PFSK-1 (cell line): ENCODE measurements around the gene SERGEF.

Experiments
- FOXP2 ChIP-seq: optimal IDR thresholded peaks from 2 replicates; pipeline ENCODE3; 2011; ENCODE audit warnings: borderline replicate concordance, control low read depth, inconsistent platforms; ENCODE audit not compliant: insufficient read depth; ENCODE audit errors: extremely low read length, extremely low read depth
- POLR2AphosphoS5 ChIP-seq: IDR thresholded peaks from 2 replicates; pipeline ENCODE4 v1.6.1; 2012; ENCODE audit warnings: low read depth, mild to moderate bottlenecking, control low read depth, low read length, moderate library complexity
- REST ChIP-seq, 2 experiments: IDR thresholded peaks; 2 replicates each; pipeline versions ENCODE4 v1.6.1 to v1.8.0; 2011 to 2012; ENCODE audit warnings: low read depth in 2 of 2, low read length in 2 of 2, control low read depth in 1 of 2, inconsistent platforms in 1 of 2, mild to moderate bottlenecking in 1 of 2, moderate library complexity in 1 of 2; ENCODE audit not compliant: insufficient read depth in 1 of 2
- SIN3A ChIP-seq: IDR thresholded peaks from 2 replicates; pipeline ENCODE4 v1.6.1; 2012; ENCODE audit warnings: mild to moderate bottlenecking, low read length, moderate library complexity, borderline replicate concordance; ENCODE audit not compliant: insufficient read depth
- TAF1 ChIP-seq: IDR thresholded peaks from 2 replicates; pipeline ENCODE4 v1.6.1; 2012; ENCODE audit warnings: low read length, control low read depth, borderline replicate concordance; ENCODE audit not compliant: insufficient read depth

SERGEF gene

GRCh38 chr11:17746096-17746495, 266.8 kb downstream of the SERGEF start:
- TF ChIP-seq SIN3A (no peak), FOXP2 (no peak), REST (IDR thresholded peaks at IDR 0.05; ENCODE audit: insufficient read depth in 1 of 2, low read depth in 2 of 2, low read length in 2 of 2) (no peak), TAF1 (no peak), POLR2AphosphoS5 (no peak)

- no peak for TF ChIP-seq POLR2AphosphoS5
- TF ChIP-seq FOXP2 = no peak
- TF ChIP-seq REST (IDR thresholded peaks at IDR 0.05; ENCODE audit: insufficient read depth in 1 of 2, low read depth in 2 of 2, low read length in 2 of 2) = no peak
- TF ChIP-seq SIN3A = no peak
Observed at GRCh38 chr11:17745023-17745772, 267.6 kb downstream of the SERGEF start.

GRCh38 chr11:17744151-17744940, 268.5 kb downstream of the SERGEF start:
- TF ChIP-seq SIN3A (no peak), POLR2AphosphoS5 (no peak), FOXP2 (no peak), REST (IDR thresholded peaks at IDR 0.05; ENCODE audit: insufficient read depth in 1 of 2, low read depth in 2 of 2, low read length in 2 of 2) (no peak), TAF1 (no peak)

GRCh38 chr11:17743808-17744119, 269.1 kb downstream of the SERGEF start:
- TF ChIP-seq REST (IDR thresholded peaks at IDR 0.05; ENCODE audit: insufficient read depth in 1 of 2, low read depth in 2 of 2, low read length in 2 of 2) (no peak), POLR2AphosphoS5 (no peak), TAF1 (no peak), SIN3A (no peak), FOXP2 (no peak)
